SK-N-SH (cell line): ENCODE data around the gene RELN. TPM values are rescaled to one million over a fixed set of nuclear protein-coding genes. Genes with fewer than 3 reads are reported as not detected.

ENCODE experiments used
- CTCF ChIA-PET: fragments of 300-600, 350-600 bp; formaldehyde crosslinking; extraction: SDS; loops from one replicate; lab custom pipeline; 2021; lab: Yijun Ruan, JAX
- POLR2A ChIA-PET: fragments of 350-600 bp; sonication (Branson Sonifier 250); formaldehyde crosslinking; extraction: SDS; loops from one replicate; lab custom pipeline; 2020; ENCODE audit warnings: antibody characterized with exemption, inconsistent platforms; lab: Yijun Ruan, JAX
- DNase-seq: peaks from one replicate; pipeline ENCODE4 v3.0.0; 2012
- H2AFZ ChIP-seq: fragments of 200-600 bp; sonication (generic); 2 replicates; pipeline ENCODE4 v1.8.1; 2016; ENCODE audit warnings: antibody characterized with exemption, mild to moderate bottlenecking, low read depth
- H3F3A ChIP-seq: fragments of 200-600 bp; sonication (generic); replicated peaks from 2 replicates; pipeline ENCODE3; 2016; ENCODE audit warnings: antibody characterized with exemption, mild to moderate bottlenecking; ENCODE audit not compliant: insufficient read depth
- H3K27ac ChIP-seq, 2 experiments: fragments of 200-500 bp in 1 of 2; fragments of 200-600 bp in 1 of 2; sonication (Bioruptor generic) in 1 of 2; sonication (generic), shearing (Covaris generic) in 1 of 2; 2 replicates each; pipeline versions ENCODE4 v1.5.1 to v1.6.1; 2014 to 2016; ENCODE audit warnings: low read depth in 2 of 2, inconsistent platforms in 1 of 2, low read length in 1 of 2, mild to moderate bottlenecking in 1 of 2, mixed read lengths in 1 of 2
- H3K27me3 ChIP-seq: fragments of 200-600 bp; sonication (generic), shearing (Covaris generic); 2 replicates; pipeline ENCODE4 v1.6.1; 2016; ENCODE audit warnings: mixed run types; ENCODE audit not compliant: insufficient read depth
- H3K36me3 ChIP-seq, 2 experiments: fragments of 200-500 bp in 1 of 2; fragments of 200-600 bp in 1 of 2; sonication (Bioruptor generic) in 1 of 2; sonication (generic) in 1 of 2; replicated peaks in 1 of 2; 2 replicates each; pipeline versions ENCODE3 to v1.5.1; 2014 to 2016; ENCODE audit warnings: low read length in 1 of 2, mild to moderate bottlenecking in 1 of 2; ENCODE audit not compliant: insufficient read depth in 2 of 2, control insufficient read depth in 1 of 2
- H3K4me1 ChIP-seq, 2 experiments: fragments of 200-500 bp in 1 of 2; fragments of 200-600 bp in 1 of 2; sonication (Bioruptor generic) in 1 of 2; sonication (generic), shearing (Covaris generic) in 1 of 2; 2 replicates each; pipeline versions ENCODE4 v1.5.1 to v1.6.1; 2014 to 2016; ENCODE audit warnings: low read depth in 1 of 2, low read length in 1 of 2, mixed run types in 1 of 2; ENCODE audit not compliant: insufficient read depth in 2 of 2, control insufficient read depth in 1 of 2
- H3K4me2 ChIP-seq: fragments of 200-600 bp; sonication (generic), shearing (Covaris generic); 2 replicates; pipeline ENCODE4 v1.6.1; 2017; ENCODE audit warnings: mixed run types
- H3K4me3 ChIP-seq, 2 experiments: fragments of 200-500 bp in 1 of 2; fragments of 200-600 bp in 1 of 2; sonication (Bioruptor generic) in 1 of 2; sonication (generic), shearing (Covaris generic) in 1 of 2; 2 replicates each; pipeline versions ENCODE4 v1.5.1 to v1.8.1; 2014 to 2016; ENCODE audit warnings: low read depth in 2 of 2, inconsistent platforms in 1 of 2, low read length in 1 of 2, mild to moderate bottlenecking in 1 of 2, mixed read lengths in 1 of 2, moderate library complexity in 1 of 2
- H3K79me2 ChIP-seq: fragments of 200-600 bp; sonication (generic); 2 replicates; pipeline ENCODE4 v1.8.1; 2017; ENCODE audit warnings: mild to moderate bottlenecking; ENCODE audit not compliant: insufficient read depth
- H3K9ac ChIP-seq: fragments of 200-600 bp; sonication (generic); 2 replicates; pipeline ENCODE4 v1.6.1; 2017; ENCODE audit warnings: mixed run types
- H3K9me2 ChIP-seq: fragments of 200-600 bp; sonication (generic); 2 replicates; pipeline ENCODE4 v1.6.1; 2017; ENCODE audit warnings: mixed run types
- H3K9me3 ChIP-seq: fragments of 200-600 bp; sonication (generic); 2 replicates; pipeline ENCODE4 v1.6.1; 2017; ENCODE audit warnings: mixed run types, mild to moderate bottlenecking, moderate library complexity
- H4K20me1 ChIP-seq: fragments of 200-600 bp; sonication (generic); 2 replicates; pipeline ENCODE4 v1.6.1; 2017; ENCODE audit warnings: mild to moderate bottlenecking, mixed run types; ENCODE audit not compliant: insufficient read depth
- ELF1 ChIP-seq: IDR thresholded peaks from 2 replicates; pipeline ENCODE4 v1.4.0; 2012
- EP300 ChIP-seq, 2 experiments: IDR thresholded peaks; 2 replicates each; pipeline versions ENCODE4 v1.4.0 to v1.6.1; 2012; ENCODE audit warnings: borderline replicate concordance in 1 of 2, low read depth in 1 of 2, low read length in 1 of 2
- EZH2phosphoT487 ChIP-seq: fragments of 200-600 bp; sonication (generic); IDR thresholded peaks from 2 replicates; pipeline ENCODE4 v1.6.1; 2017; ENCODE audit warnings: low read depth, mixed run types, mild to moderate bottlenecking, antibody characterized with exemption, moderate library complexity, borderline replicate concordance
- FOSL2 ChIP-seq: IDR thresholded peaks from 2 replicates; pipeline ENCODE4 v1.4.0; 2012; ENCODE audit warnings: low read depth, mild to moderate bottlenecking, moderate library complexity, borderline replicate concordance
- FOXM1 ChIP-seq: IDR thresholded peaks from 2 replicates; pipeline ENCODE4 v1.4.0; 2012; ENCODE audit warnings: low read depth, mild to moderate bottlenecking
- MEF2A ChIP-seq: IDR thresholded peaks from 2 replicates; pipeline ENCODE4 v1.4.0; 2012; ENCODE audit warnings: low read depth, borderline replicate concordance
- MXI1 ChIP-seq: IDR thresholded peaks from 2 replicates; pipeline ENCODE4 v1.6.1; 2012; ENCODE audit warnings: mild to moderate bottlenecking, low read depth, low read length, improper control_type of control experiment
- NRF1 ChIP-seq: IDR thresholded peaks from 2 replicates; pipeline ENCODE4 v1.6.1; 2012; ENCODE audit warnings: low read depth, mild to moderate bottlenecking, low read length
- POLR2AphosphoS5 ChIP-seq: IDR thresholded peaks from 2 replicates; pipeline ENCODE4 v1.6.1; 2012; ENCODE audit warnings: low read depth, low read length
- RCOR1 ChIP-seq: fragments of 150-350 bp; IDR thresholded peaks from 2 replicates; pipeline ENCODE4 v1.6.1; 2017; ENCODE audit warnings: antibody characterized with exemption, low read length
- TEAD4 ChIP-seq: IDR thresholded peaks from 2 replicates; pipeline ENCODE4 v1.4.0; 2012; ENCODE audit warnings: mild to moderate bottlenecking, borderline replicate concordance; ENCODE audit not compliant: insufficient read depth
- ZBTB33 ChIP-seq: IDR thresholded peaks from 2 replicates; pipeline ENCODE4 v1.4.0; 2012; ENCODE audit warnings: low read depth, borderline replicate concordance
- WGBS: methylation state at CpG from one replicate; pipeline ENCODE4 v1.1.6; 2017; ENCODE audit warnings: low lambda C conversion rate; 5-methylcytosine and 5-hydroxymethylcytosine counted together
- polyA plus RNA-seq, 3 experiments: library from polyadenylated mRNA; depleted of rRNA; stranded (reverse); fragments of >200 nt; gene quantifications; 2 replicates each; pipeline ENCODE4 v1.2.3, GENCODE V29; 2012
- TF ChIP-seq, protein P1 (sequence below): fragments of 150-350 bp; IDR thresholded peaks from 2 replicates; pipeline ENCODE4 v1.6.1; 2017; ENCODE audit warnings: antibody characterized with exemption, low read length, low read depth, borderline replicate concordance
- TF ChIP-seq, protein P2 (sequence below): IDR thresholded peaks from 2 replicates; pipeline ENCODE4 v1.4.0; 2012; ENCODE audit warnings: low read depth, borderline replicate concordance

RELN gene
- polyA plus RNA-seq, 1 of the 3 experiments (the other 2 are of a cell fraction), result 0.02 TPM

- POLR2A ChIA-PET, result no interaction called here
- no peaks in the 10 kb centered on the region for H3F3A ChIP-seq
- no peak overlapping the region for H3K4me3 ChIP-seq
- no peaks in the 10 kb centered on the region for H3K79me2 ChIP-seq
- no peaks in the 10 kb centered on the region for H3K9me2 ChIP-seq
- no peaks in the 10 kb centered on the region for H4K20me1 ChIP-seq
- TF ChIP-seq, protein P1, sequence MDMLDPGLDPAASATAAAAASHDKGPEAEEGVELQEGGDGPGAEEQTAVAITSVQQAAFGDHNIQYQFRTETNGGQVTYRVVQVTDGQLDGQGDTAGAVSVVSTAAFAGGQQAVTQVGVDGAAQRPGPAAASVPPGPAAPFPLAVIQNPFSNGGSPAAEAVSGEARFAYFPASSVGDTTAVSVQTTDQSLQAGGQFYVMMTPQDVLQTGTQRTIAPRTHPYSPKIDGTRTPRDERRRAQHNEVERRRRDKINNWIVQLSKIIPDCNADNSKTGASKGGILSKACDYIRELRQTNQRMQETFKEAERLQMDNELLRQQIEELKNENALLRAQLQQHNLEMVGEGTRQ, result no peak
- TF ChIP-seq, all 33 proteins: peak for 0
- no peak overlapping the region for H3K9ac ChIP-seq
- H3K27me3 ChIP-seq, result no peaks in the 10 kb centered on the region
- H3K9me3 ChIP-seq, result peaks cover 16% of the 10 kb centered on the region; the same call in 1 of the 2 replicates
- no peak overlapping the region for H3K27ac ChIP-seq
- no peaks in the 10 kb centered on the region for H3K36me3 ChIP-seq
- no peak for DNase-seq
- H2AFZ ChIP-seq, result no peak overlapping the region
- H3K4me2 ChIP-seq, result no peak overlapping the region
- CTCF ChIA-PET, result interaction anchor here (0.7 to 1.0 kb wide), 2 partner anchors 15 to 422 kb away, joined by 3 to 6 read pairs; no protein-coding TSS in a partner anchor
- H3K4me1 ChIP-seq, result no peaks in the 10 kb centered on the region
- WGBS, result 62% methylated on average over 3 of the region's 3 CpGs
Measured at GRCh38 chr7:103651593-103652377, 337.7 kb downstream of the RELN start.

- WGBS, result 49% methylated on average over 2 of the region's 2 CpGs
- Histone ChIP-seq H3K36me3 (no peaks in the 10 kb centered on the region), H3K9me2 (no peaks in the 10 kb centered on the region), H4K20me1 (no peaks in the 10 kb centered on the region)
- no peak for TF ChIP-seq MEF2A
- TF ChIP-seq EP300 (IDR thresholded peaks at IDR 0.05; ENCODE audit: borderline replicate concordance in 1 of 2, low read depth in 1 of 2, low read length in 1 of 2), result no peak
- TF ChIP-seq MXI1, result no peak
- TF ChIP-seq NRF1, result no peak
- no peak for TF ChIP-seq RCOR1
- no peak for TF ChIP-seq TEAD4
- TF ChIP-seq ELF1, result no peak
- TF ChIP-seq FOXM1, result no peak
- TF ChIP-seq, protein P2, sequence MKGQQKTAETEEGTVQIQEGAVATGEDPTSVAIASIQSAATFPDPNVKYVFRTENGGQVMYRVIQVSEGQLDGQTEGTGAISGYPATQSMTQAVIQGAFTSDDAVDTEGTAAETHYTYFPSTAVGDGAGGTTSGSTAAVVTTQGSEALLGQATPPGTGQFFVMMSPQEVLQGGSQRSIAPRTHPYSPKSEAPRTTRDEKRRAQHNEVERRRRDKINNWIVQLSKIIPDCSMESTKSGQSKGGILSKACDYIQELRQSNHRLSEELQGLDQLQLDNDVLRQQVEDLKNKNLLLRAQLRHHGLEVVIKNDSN, result no peak
- no peak for TF ChIP-seq FOSL2
- TF ChIP-seq POLR2AphosphoS5, result no peak
- TF ChIP-seq EZH2phosphoT487, result no peak
- TF ChIP-seq ZBTB33, result no peak
- TF ChIP-seq, all 33 proteins: peak for 0
- CTCF ChIA-PET, result no interaction called here
- Histone ChIP-seq H3K9ac (no peak overlapping the region), H3K4me1 (no peaks in the 10 kb centered on the region), H3K79me2 (no peaks in the 10 kb centered on the region), H3K27ac (no peak overlapping the region), H3F3A (no peaks in the 10 kb centered on the region), H3K4me3 (no peak overlapping the region), H3K4me2 (no peak overlapping the region), H2AFZ (no peak overlapping the region), H3K27me3 (no peaks in the 10 kb centered on the region), H3K9me3 (peaks cover 35% of the 10 kb centered on the region; the same call in 1 of the 2 replicates)
- POLR2A ChIA-PET, result no interaction called here
- DNase-seq, result no peak
Measured at GRCh38 chr7:103649052-103649451, 340.4 kb downstream of the RELN start.
